Body of pancreas (tissue), 4 donors: Measurements from ENCODE around the gene METTL25B. TPM values are rescaled to one million over a fixed set of nuclear protein-coding genes. Genes with fewer than 3 reads are reported as not detected.

Experiments
- ATAC-seq: fragments of 150-250 bp; one replicate; pipeline ENCODE4 v1.9.1; 2016
- DNase-seq, 4 donors: peaks; one replicate each; pipeline ENCODE4 v3.0.0-alpha.2; 2019
- H3K27ac ChIP-seq, 4 donors: fragments of 200-600 bp; sonication (generic); 1 replicate in 3 of 4; 2 replicates in 1 of 4; pipeline versions ENCODE4 v1.5.1 to v1.6.1; 2016 to 2019; ENCODE audit warnings: mild to moderate bottlenecking in 1 of 4, mixed read lengths in 1 of 4, moderate library complexity in 1 of 4
- H3K27me3 ChIP-seq, 2 donors: fragments of 200-600 bp; sonication (generic); one replicate each; pipeline ENCODE4 v1.6.0; 2016; ENCODE audit warnings: mild to moderate bottlenecking in 1 of 2
- H3K36me3 ChIP-seq, 2 donors: fragments of 200-600 bp; sonication (generic); replicated peaks in 1 of 2; 2 replicates each; pipeline ENCODE4 v1.5.1; 2016; ENCODE audit warnings: low read depth in 2 of 2; ENCODE audit not compliant: insufficient read depth in 1 of 2
- H3K4me1 ChIP-seq: fragments of 200-600 bp; sonication (generic); one replicate; pipeline ENCODE4 v1.6.0; 2016
- H3K4me3 ChIP-seq, 2 donors: fragments of 200-600 bp; sonication (generic); 1 replicate in 1 of 2; 2 replicates in 1 of 2; pipeline ENCODE4 v1.5.1; 2016 to 2019
- H3K9me3 ChIP-seq, 3 donors: fragments of 200-600 bp; sonication (generic); 1 replicate in 2 of 3; 2 replicates in 1 of 3; pipeline ENCODE4 v1.5.1; 2016
- CTCF ChIP-seq, 7 experiments: fragments of 450-650 bp in 4 of 7; fragments of 200-600 bp in 3 of 7; sonication (generic) in 3 of 7; IDR thresholded peaks; one replicate each; pipeline ENCODE4 v1.5.1; 2016 to 2019; ENCODE audit warnings: antibody characterized with exemption in 7 of 7
- POLR2A ChIP-seq, 3 donors: fragments of 450-650 bp; IDR thresholded peaks; one replicate each; pipeline ENCODE4 v1.6.1; 2016; ENCODE audit warnings: antibody characterized with exemption in 3 of 3, mild to moderate bottlenecking in 2 of 3
- WGBS, 2 donors: methylation state at CpG; one replicate each; pipeline ENCODE4 v1.1.5; 2017; 5-methylcytosine and 5-hydroxymethylcytosine counted together
- intact Hi-C: fragments of 100-400 bp; cut with DNase I; formaldehyde crosslinking; loops from one replicate; pipeline ENCODE4 v1.15.1; 2023
- total RNA-seq, 2 donors: library from RNA; depleted of rRNA; stranded (reverse); fragments of >200 nt; gene quantifications; one replicate each; pipeline ENCODE4 v1.1.0, GENCODE V29; 2016

METTL25B gene
- total RNA-seq, 2 donors from 2014 or later = 14.5 to 68.2 TPM

DNA sequence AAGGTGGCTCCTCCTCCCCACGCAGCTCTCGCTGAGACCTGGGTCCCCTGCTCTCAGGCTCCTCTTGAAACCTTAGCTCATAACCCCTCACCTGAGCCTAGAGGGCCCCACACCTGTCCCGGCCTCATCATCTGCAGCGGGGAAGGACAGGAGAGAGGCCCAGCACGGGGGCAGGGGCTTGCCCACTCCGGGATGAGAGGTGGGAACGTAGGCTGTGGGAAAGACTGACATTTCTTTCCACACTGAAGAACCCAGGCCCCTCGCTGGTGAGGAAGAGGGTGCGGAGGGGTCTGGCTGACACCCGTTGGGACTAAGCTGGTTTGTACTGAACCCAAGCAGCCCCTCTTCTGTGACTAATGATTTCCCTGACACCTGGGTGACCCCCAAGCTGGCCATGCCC lies 37.1 kb upstream of the METTL25B start:
- no peak for DNase-seq
- no peak for ATAC-seq
- Histone ChIP-seq H3K36me3 (no peaks in the 10 kb centered on the region), H3K27me3 (no peaks in the 10 kb centered on the region), H3K4me3 (no peak overlapping the region), H3K27ac (no peak overlapping the region), H3K4me1 (peaks cover 30% of the 10 kb centered on the region), H3K9me3 (no peaks in the 10 kb centered on the region)
- TF ChIP-seq CTCF (IDR thresholded peaks at IDR 0.05) (no peak), POLR2A (IDR thresholded peaks at IDR 0.05) (no peak)
- intact Hi-C loops = loop anchor here (10.0 kb wide), 1 partner anchor 194 kb away; no protein-coding TSS in a partner anchor
- WGBS, 2 donors = 71 to 75% methylated on average over 8 to 10 of the region's 10 CpGs

- TF ChIP-seq POLR2A (IDR thresholded peaks at IDR 0.05) (no peak), CTCF (IDR thresholded peaks at IDR 0.05) (no peak)
- no peaks in the 10 kb centered on the region for H3K27me3 ChIP-seq
- ATAC-seq (no peak), DNase-seq (no peak)
- 56 to 66% methylated on average over 19 of the region's 20 CpGs for WGBS, 2 donors
- peak overlapping the region in 1 of 4 donors; percentile 6 for H3K27ac ChIP-seq
- peaks cover 30% of the 10 kb centered on the region for H3K4me1 ChIP-seq
- H3K9me3 ChIP-seq = no peaks in the 10 kb centered on the region
- no peak overlapping the region for H3K4me3 ChIP-seq
- no peaks in the 10 kb centered on the region for H3K36me3 ChIP-seq
- intact Hi-C loops = loop anchor here (10.0 kb wide), 1 partner anchor 193 kb away; no protein-coding TSS in a partner anchor
Observed at GRCh38 chr1:156691665-156692440, 36.4 kb upstream of the METTL25B start.

DNA sequence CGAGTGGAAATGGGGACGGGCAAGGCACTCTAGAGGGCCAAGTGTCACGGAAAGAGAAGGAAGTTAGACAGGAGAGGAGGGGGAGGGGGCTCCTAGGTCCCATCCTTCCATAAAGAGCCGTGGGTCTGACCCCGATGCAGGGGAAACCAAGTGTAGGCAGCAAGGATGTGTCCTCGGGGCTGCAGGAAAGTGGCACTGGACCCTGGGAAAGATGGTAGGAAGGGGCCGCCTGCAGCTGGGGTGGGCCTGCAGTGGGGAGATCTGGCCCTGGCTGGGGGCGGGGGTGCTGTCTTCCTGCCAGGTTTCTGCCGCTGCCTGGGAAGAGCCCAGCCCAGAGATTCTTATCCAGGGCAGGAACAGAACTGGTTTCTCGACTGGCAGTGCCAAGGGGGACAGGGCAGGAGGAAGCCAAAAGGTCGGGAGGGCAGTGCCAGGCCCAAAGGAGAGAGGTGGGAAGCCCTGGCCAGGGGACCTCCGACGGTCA lies 35.8 kb upstream of the METTL25B start:
- intact Hi-C loops = loop anchor here (10.0 kb wide), 1 partner anchor 192 kb away; no protein-coding TSS in a partner anchor
- H3K4me3 ChIP-seq = no peak overlapping the region
- TF ChIP-seq POLR2A (IDR thresholded peaks at IDR 0.05) (no peak), CTCF (IDR thresholded peaks at IDR 0.05) (no peak)
- WGBS, 2 donors = 15 to 16% methylated on average over 12 to 13 of the region's 13 CpGs
- no peaks in the 10 kb centered on the region for H3K36me3 ChIP-seq
- H3K4me1 ChIP-seq = peaks cover 30% of the 10 kb centered on the region
- H3K9me3 ChIP-seq = no peaks in the 10 kb centered on the region
- DNase-seq (peak in 2 of 4 donors; percentile 62 to 69), ATAC-seq (peak; percentile 45)
- peak overlapping the region in 1 of 4 donors; percentile 6 for H3K27ac ChIP-seq
- H3K27me3 ChIP-seq = no peaks in the 10 kb centered on the region

DNA sequence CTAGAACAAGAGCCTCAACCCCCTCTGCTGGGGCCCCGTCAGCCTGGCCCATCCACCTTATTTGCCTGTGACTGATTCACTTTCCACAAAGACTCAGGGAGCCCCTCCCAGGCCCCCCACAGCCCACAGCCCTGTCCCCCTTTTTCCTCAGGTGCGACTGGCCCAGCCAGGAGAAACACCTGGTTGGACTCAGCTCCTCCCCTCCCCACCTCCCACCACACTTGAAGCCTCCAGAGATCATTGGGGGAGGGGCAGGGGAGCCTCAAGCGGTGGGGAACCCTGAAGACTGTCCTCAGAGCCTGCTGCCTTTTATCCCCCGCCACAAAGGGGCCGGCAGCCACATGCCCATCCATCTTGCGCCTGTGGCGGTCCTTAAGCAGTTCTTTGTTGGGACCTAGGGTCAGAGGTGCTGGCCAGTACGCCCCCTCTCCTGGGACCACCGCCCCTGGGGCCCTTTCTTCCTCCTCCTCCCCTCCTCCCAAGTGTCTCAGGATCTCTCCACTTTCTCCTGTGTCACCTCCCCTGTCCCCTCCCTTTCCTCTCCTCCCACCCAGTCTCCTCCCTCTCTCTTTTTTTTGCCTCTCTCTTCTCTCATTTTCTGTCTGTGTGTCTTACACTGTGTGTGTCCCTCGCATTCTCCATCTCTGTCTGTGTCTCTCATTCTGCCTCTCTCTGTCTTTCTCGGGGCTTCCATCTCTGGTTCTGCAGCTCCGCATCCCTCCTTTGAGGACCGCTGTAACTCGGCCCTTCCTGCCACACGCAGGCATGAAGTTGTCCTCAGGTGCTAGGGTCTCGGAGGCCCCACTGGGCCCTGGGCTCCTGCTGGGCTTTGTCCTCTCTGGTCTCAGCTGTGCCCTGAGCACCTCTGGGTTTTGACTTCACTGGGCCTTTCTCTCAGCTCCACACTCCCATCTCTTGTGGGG lies 35.1 kb upstream of the METTL25B start:
- H3K4me3 ChIP-seq = no peak overlapping the region
- no peak for TF ChIP-seq CTCF (IDR thresholded peaks at IDR 0.05)
- TF ChIP-seq POLR2A (IDR thresholded peaks at IDR 0.05) = no peak
- H3K27ac ChIP-seq = peak overlapping the region in 1 of 4 donors; percentile 6
- no peaks in the 10 kb centered on the region for H3K9me3 ChIP-seq
- no peaks in the 10 kb centered on the region for H3K27me3 ChIP-seq
- 44 to 62% methylated on average over 13 to 15 of the region's 16 CpGs for WGBS, 2 donors
- DNase-seq = peak; percentile 67 to 84 (median 84)
- no peaks in the 10 kb centered on the region for H3K36me3 ChIP-seq
- peak; percentile 75 for ATAC-seq
- peaks cover 30% of the 10 kb centered on the region for H3K4me1 ChIP-seq
- intact Hi-C loops = loop anchor here (10.0 kb wide), 1 partner anchor 192 kb away; no protein-coding TSS in a partner anchor
